ENCODE measurements around the gene ADGRA1.

GRCh38 chr10:133043541-133044225 lies 44.0 kb upstream of the ADGRA1 start:
- TF ChIP-seq POLR2AphosphoS5 (IDR thresholded peaks at IDR 0.05; ENCODE audit: low read depth, low read length) (no peak), ZNF274 (IDR thresholded peaks at IDR 0.05; ENCODE audit: borderline replicate concordance, extremely low read depth, low read length) (no peak), CTCF (IDR thresholded peaks at IDR 0.05; ENCODE audit: control extremely low read depth in 1 of 3, insufficient read depth in 1 of 3, low read depth in 1 of 3, low read length in 3 of 3) (no peak), POLR2A (IDR thresholded peaks at IDR 0.05; ENCODE audit: control extremely low read depth in 1 of 2, low read depth in 2 of 2, low read length in 2 of 2) (no peak), SUZ12 (IDR thresholded peaks at IDR 0.05; ENCODE audit: low read length) (no peak), RBBP5 (IDR thresholded peaks at IDR 0.05; ENCODE audit: borderline replicate concordance, low read depth, low read length) (no peak), EP300 (IDR thresholded peaks at IDR 0.05; ENCODE audit: borderline replicate concordance in 1 of 2, low read depth in 2 of 2, low read length in 2 of 2) (no peak)
